Naive thymus-derived CD4-positive, alpha-beta T cell (primary cell): ENCODE results near the gene LRP2. TPM values are rescaled to one million over a fixed set of nuclear protein-coding genes. Genes with fewer than 3 reads are reported as not detected.

ENCODE experiments used
- ATAC-seq: fragments of 150-1000 bp; cut with Tn5 transposase; 2 replicates; pipeline ENCODE4 v1.10.0; 2021; ENCODE audit warnings: mild to moderate bottlenecking, moderate library complexity
- CTCF ChIA-PET: fragments of 350-600 bp; sonication (Branson Sonifier 250); formaldehyde crosslinking; loops from one replicate; lab custom pipeline; 2021; ENCODE audit warnings: antibody characterized with exemption; lab: Charles Lee
- POLR2A ChIA-PET: fragments of 350-600 bp; sonication (Branson Sonifier 250); formaldehyde crosslinking; loops from one replicate; lab custom pipeline; 2021; ENCODE audit warnings: antibody characterized with exemption, inconsistent platforms; lab: Charles Lee
- DNase-seq, 9 donors: peaks; one replicate each; pipeline versions ENCODE4 v3.0.0 to v3.0.0-alpha.2; 2020 to 2022; ENCODE audit warnings: mixed read lengths in 1 of 9
- H3K27ac ChIP-seq: one replicate; pipeline ENCODE4 v1.7.0; 2013; ENCODE audit warnings: mild to moderate bottlenecking, low read depth, low read length, moderate library complexity
- H3K27me3 ChIP-seq, 2 donors: one replicate each; pipeline ENCODE4 v1.7.0; 2013; ENCODE audit warnings: low read length in 2 of 2, mild to moderate bottlenecking in 2 of 2, moderate library complexity in 2 of 2; ENCODE audit not compliant: control insufficient read depth in 2 of 2, insufficient read depth in 2 of 2
- H3K36me3 ChIP-seq, 3 experiments: 1 replicate in 2 of 3; 2 replicates in 1 of 3; pipeline ENCODE4 v1.7.0; 2013; ENCODE audit warnings: low read length in 3 of 3, mild to moderate bottlenecking in 3 of 3, moderate library complexity in 1 of 3; ENCODE audit not compliant: insufficient read depth in 3 of 3, control insufficient read depth in 2 of 3
- H3K4me1 ChIP-seq, 2 donors: one replicate each; pipeline ENCODE4 v1.7.0; 2013; ENCODE audit warnings: low read length in 2 of 2, mild to moderate bottlenecking in 2 of 2, moderate library complexity in 1 of 2; ENCODE audit not compliant: control insufficient read depth in 2 of 2, insufficient read depth in 2 of 2
- H3K4me3 ChIP-seq: 2 replicates; pipeline ENCODE4 v1.7.0; 2013; ENCODE audit warnings: mild to moderate bottlenecking, low read length
- H3K9me3 ChIP-seq, 3 experiments: 1 replicate in 2 of 3; 2 replicates in 1 of 3; pipeline ENCODE4 v1.7.0; 2013; ENCODE audit warnings: low read length in 3 of 3; ENCODE audit not compliant: control insufficient read depth in 2 of 3
- H3K27ac Mint-ChIP-seq, 9 donors: one replicate each; pipeline ENCODE4 v1.8.0; 2020 to 2022; ENCODE audit warnings: mixed read lengths in 9 of 9, mild to moderate bottlenecking in 8 of 9, moderate library complexity in 5 of 9, inconsistent platforms in 2 of 9
- H3K27me3 Mint-ChIP-seq, 5 donors: one replicate each; pipeline ENCODE4 v1.8.0; 2021 to 2022; ENCODE audit warnings: mixed read lengths in 5 of 5, mild to moderate bottlenecking in 1 of 5
- H3K36me3 Mint-ChIP-seq, 5 donors: one replicate each; pipeline ENCODE4 v1.8.0; 2020 to 2022; ENCODE audit warnings: mixed read lengths in 5 of 5, mild to moderate bottlenecking in 3 of 5, inconsistent platforms in 1 of 5
- H3K4me1 Mint-ChIP-seq, 7 donors: one replicate each; pipeline ENCODE4 v1.8.0; 2020 to 2022; ENCODE audit warnings: mixed read lengths in 7 of 7, mild to moderate bottlenecking in 3 of 7, inconsistent platforms in 1 of 7
- H3K4me3 Mint-ChIP-seq, 10 donors: one replicate each; pipeline ENCODE4 v1.8.0; 2020 to 2022; ENCODE audit warnings: mild to moderate bottlenecking in 10 of 10, mixed read lengths in 10 of 10, moderate library complexity in 6 of 10, inconsistent platforms in 2 of 10
- H3K9me3 Mint-ChIP-seq, 11 donors: one replicate each; pipeline ENCODE4 v1.8.0; 2020 to 2022; ENCODE audit warnings: mixed read lengths in 11 of 11, mild to moderate bottlenecking in 4 of 11, inconsistent platforms in 1 of 11, moderate library complexity in 1 of 11
- intact Hi-C, 2 donors: fragments of 100-400 bp; cut with micrococcal nuclease; formaldehyde crosslinking; loops; one replicate each; pipeline ENCODE4 v1.15.1; 2023
- polyA plus RNA-seq, 2 donors: library from polyadenylated mRNA; unstranded; fragments of 300-500 nt; fragmentation: Illumina TruSeq; gene quantifications; one replicate each; pipeline ENCODE4 v1.2.3, GENCODE V29; 2021
- total RNA-seq, 6 experiments: library from RNA in 5 of 6; stranded (reverse) in 5 of 6; gene quantifications; 1 replicate in 5 of 6; 2 replicates in 1 of 6; pipeline ENCODE4 v1.2.3 and lab custom pipeline; 2021 to 2026

The LRP2 gene
- total and polyA plus RNA-seq, 7 experiments from 2014 or later, result 0.15 TPM; not detected in 6

- peaks cover 0 to 9% (median 0%) of the 10 kb centered on the region in 7 donors for H3K4me1 Mint-ChIP-seq
- H3K9me3 Mint-ChIP-seq, result peaks cover 0 to 6% (median 0%) of the 10 kb centered on the region in 11 donors
- POLR2A ChIA-PET, result no interaction called here
- H3K27me3 ChIP-seq, result no peaks in the 10 kb centered on the region
- H3K9me3 ChIP-seq, result no peaks in the 10 kb centered on the region
- intact Hi-C loops, result no loop called here
- H3K36me3 Mint-ChIP-seq, result peaks cover 0 to 4% (median 0%) of the 10 kb centered on the region in 5 donors
- H3K4me1 ChIP-seq, result no peaks in the 10 kb centered on the region
- H3K4me3 Mint-ChIP-seq, result no peak overlapping the region
- H3K4me3 ChIP-seq, result no peak overlapping the region
- ATAC-seq (no peak), DNase-seq (no peak)
- no peak overlapping the region for H3K27ac Mint-ChIP-seq
- CTCF ChIA-PET, result interaction anchor here (0.7 to 1.1 kb wide), 2 partner anchors 20 to 52 kb away, joined by 3 read pairs; no protein-coding TSS in a partner anchor
- H3K27ac ChIP-seq, result no peak overlapping the region
- H3K27me3 Mint-ChIP-seq, result peaks cover 0 to 21% (median 14%) of the 10 kb centered on the region in 5 donors
- H3K36me3 ChIP-seq, result no peaks in the 10 kb centered on the region
Measured at GRCh38 chr2:169090133-169090820, 272.1 kb downstream of the LRP2 start.

GRCh38 chr2:169089182-169089581 is 273.2 kb downstream of the LRP2 start:
- Mint-ChIP-seq H3K9me3 (peaks cover 0 to 10% (median 0%) of the 10 kb centered on the region in 11 donors), H3K4me1 (peaks cover 0 to 8% (median 0%) of the 10 kb centered on the region in 7 donors), H3K27me3 (peaks cover 0 to 21% (median 14%) of the 10 kb centered on the region in 5 donors), H3K27ac (no peak overlapping the region), H3K36me3 (peaks cover 0 to 6% (median 0%) of the 10 kb centered on the region in 5 donors), H3K4me3 (no peak overlapping the region)
- no peak overlapping the region for H3K4me3 ChIP-seq
- H3K27me3 ChIP-seq, result no peaks in the 10 kb centered on the region
- ChIA-PET POLR2A (no interaction called here), CTCF (no interaction called here)
- H3K27ac ChIP-seq, result no peak overlapping the region
- intact Hi-C loops, result no loop called here
- no peaks in the 10 kb centered on the region for H3K36me3 ChIP-seq
- ATAC-seq (no peak), DNase-seq (no peak)
- H3K4me1 ChIP-seq, result no peaks in the 10 kb centered on the region
- no peaks in the 10 kb centered on the region for H3K9me3 ChIP-seq

- H3K27me3 Mint-ChIP-seq, result peaks cover 0 to 19% (median 14%) of the 10 kb centered on the region in 5 donors
- H3K4me3 Mint-ChIP-seq, result no peak overlapping the region
- DNase-seq (no peak), ATAC-seq (no peak)
- no peaks in the 10 kb centered on the region for H3K9me3 ChIP-seq
- no peaks in the 10 kb centered on the region for H3K27me3 ChIP-seq
- H3K27ac Mint-ChIP-seq, result no peak overlapping the region
- peaks cover 0 to 8% (median 0%) of the 10 kb centered on the region in 7 donors for H3K4me1 Mint-ChIP-seq
- H3K4me3 ChIP-seq, result no peak overlapping the region
- H3K27ac ChIP-seq, result no peak overlapping the region
- peaks cover 0 to 17% (median 0%) of the 10 kb centered on the region in 11 donors for H3K9me3 Mint-ChIP-seq
- H3K36me3 ChIP-seq, result no peaks in the 10 kb centered on the region
- intact Hi-C loops, result no loop called here
- no peaks in the 10 kb centered on the region for H3K4me1 ChIP-seq
- ChIA-PET CTCF (no interaction called here), POLR2A (no interaction called here)
- H3K36me3 Mint-ChIP-seq, result peaks cover 0 to 6% (median 0%) of the 10 kb centered on the region in 5 donors
Measured at GRCh38 chr2:169087757-169088379, 274.5 kb downstream of the LRP2 start.

GRCh38 chr2:169086893-169087467 is 275.4 kb downstream of the LRP2 start:
- H3K27me3 Mint-ChIP-seq, result peaks cover 0 to 19% (median 14%) of the 10 kb centered on the region in 5 donors
- no peak for ATAC-seq
- CTCF ChIA-PET, result no interaction called here

GRCh38 chr2:169082995-169083394 is 279.3 kb downstream of the LRP2 start:
- DNase-seq (no peak), ATAC-seq (no peak)
- POLR2A ChIA-PET, result no interaction called here
- Mint-ChIP-seq H3K27me3 (peaks cover 0 to 9% (median 0%) of the 10 kb centered on the region in 5 donors), H3K36me3 (peaks cover 0 to 4% (median 0%) of the 10 kb centered on the region in 5 donors), H3K4me1 (peaks cover 0 to 5% (median 0%) of the 10 kb centered on the region in 7 donors), H3K9me3 (peaks cover 0 to 15% (median 0%) of the 10 kb centered on the region in 11 donors), H3K27ac (no peak overlapping the region), H3K4me3 (no peak overlapping the region)
- no peaks in the 10 kb centered on the region for H3K36me3 ChIP-seq
- H3K27me3 ChIP-seq, result no peaks in the 10 kb centered on the region
- no peak overlapping the region for H3K4me3 ChIP-seq
- CTCF ChIA-PET, result interaction anchor here (1.0 kb wide), 1 partner anchor 49 kb away, joined by 3 read pairs; no protein-coding TSS in a partner anchor
- H3K9me3 ChIP-seq, result no peaks in the 10 kb centered on the region
- intact Hi-C loops, result no loop called here
- H3K4me1 ChIP-seq, result no peaks in the 10 kb centered on the region
- H3K27ac ChIP-seq, result no peak overlapping the region

More at GRCh38 chr2:169086893-169087467, 275.4 kb downstream of the LRP2 start:
- Histone ChIP-seq H3K36me3 (no peaks in the 10 kb centered on the region), H3K27me3 (no peaks in the 10 kb centered on the region), H3K27ac (no peak overlapping the region), H3K4me3 (no peak overlapping the region), H3K9me3 (no peaks in the 10 kb centered on the region), H3K4me1 (no peaks in the 10 kb centered on the region)
- no peak overlapping the region for H3K27ac Mint-ChIP-seq
- H3K4me3 Mint-ChIP-seq, result no peak overlapping the region
- POLR2A ChIA-PET, result no interaction called here
- peaks cover 0 to 8% (median 0%) of the 10 kb centered on the region in 7 donors for H3K4me1 Mint-ChIP-seq
- H3K36me3 Mint-ChIP-seq, result peaks cover 0 to 6% (median 0%) of the 10 kb centered on the region in 5 donors
- intact Hi-C loops, result no loop called here
- no peak for DNase-seq
- H3K9me3 Mint-ChIP-seq, result peaks cover 0 to 17% (median 0%) of the 10 kb centered on the region in 11 donors

GRCh38 chr2:169081551-169081950 is 280.8 kb downstream of the LRP2 start:
- Histone ChIP-seq H3K36me3 (no peaks in the 10 kb centered on the region), H3K4me3 (no peak overlapping the region), H3K27me3 (no peaks in the 10 kb centered on the region), H3K27ac (no peak overlapping the region), H3K4me1 (no peaks in the 10 kb centered on the region), H3K9me3 (no peaks in the 10 kb centered on the region)
- H3K9me3 Mint-ChIP-seq, result peaks cover 0 to 15% (median 0%) of the 10 kb centered on the region in 11 donors
- POLR2A ChIA-PET, result no interaction called here
- peaks cover 0 to 9% (median 0%) of the 10 kb centered on the region in 5 donors for H3K27me3 Mint-ChIP-seq
- intact Hi-C loops, result no loop called here
- no peak overlapping the region for H3K27ac Mint-ChIP-seq
- H3K4me3 Mint-ChIP-seq, result no peak overlapping the region
- DNase-seq (no peak), ATAC-seq (no peak)
- H3K36me3 Mint-ChIP-seq, result peaks cover 0 to 4% (median 0%) of the 10 kb centered on the region in 5 donors
- CTCF ChIA-PET, result no interaction called here
- H3K4me1 Mint-ChIP-seq, result peaks cover 0 to 5% (median 0%) of the 10 kb centered on the region in 7 donors
